Stomach (tissue), 9 donors: Measurements from ENCODE around the gene ALOX15B. TPM values are rescaled to one million over a fixed set of nuclear protein-coding genes. Genes with fewer than 3 reads are reported as not detected.

Experiments
- DNase-seq, 2 donors: peaks; one replicate each; pipeline versions ENCODE4 v3.0.0 to v3.0.0-alpha.2; 2013 to 2019
- H3K27ac ChIP-seq, 5 donors: fragments of 200-600 bp in 4 of 5; sonication (generic) in 4 of 5; one replicate each; pipeline ENCODE4 v1.5.1; 2013 to 2019; ENCODE audit warnings: mild to moderate bottlenecking in 1 of 5, moderate library complexity in 1 of 5
- H3K27me3 ChIP-seq, 3 donors: fragments of 200-600 bp; sonication (generic); one replicate each; pipeline ENCODE4 v1.5.1; 2017 to 2019; ENCODE audit warnings: mixed run types in 1 of 3
- H3K36me3 ChIP-seq, 4 donors: fragments of 200-600 bp; sonication (generic); 1 replicate in 3 of 4; 2 replicates in 1 of 4; pipeline ENCODE4 v1.5.1; 2016 to 2019
- H3K4me1 ChIP-seq, 4 donors: fragments of 200-600 bp; sonication (generic); one replicate each; pipeline ENCODE4 v1.5.1; 2016 to 2019
- H3K4me3 ChIP-seq, 4 donors: fragments of 200-600 bp; sonication (generic) in 3 of 4; one replicate each; pipeline ENCODE4 v1.5.1; 2016 to 2019; ENCODE audit warnings: mild to moderate bottlenecking in 1 of 4
- H3K9me3 ChIP-seq, 4 donors: fragments of 200-600 bp; sonication (generic); one replicate each; pipeline ENCODE4 v1.5.1; 2016 to 2019
- CTCF ChIP-seq, 7 experiments: fragments of 450-650 bp in 4 of 7; fragments of 200-600 bp in 3 of 7; sonication (generic) in 3 of 7; IDR thresholded peaks; one replicate each; pipeline ENCODE4 v1.5.1; 2016 to 2019; ENCODE audit warnings: antibody characterized with exemption in 7 of 7, control low read depth in 2 of 7, mild to moderate bottlenecking in 1 of 7
- EP300 ChIP-seq: sonication (generic); formaldehyde crosslinking; IDR thresholded peaks from one replicate; pipeline ENCODE4 v1.6.1; 2017; ENCODE audit warnings: antibody characterized with exemption
- POLR2A ChIP-seq, 4 donors: fragments of 450-650 bp; IDR thresholded peaks; one replicate each; pipeline ENCODE4 v1.6.1; 2016; ENCODE audit warnings: antibody characterized with exemption in 4 of 4, control low read depth in 2 of 4, mild to moderate bottlenecking in 1 of 4, moderate library complexity in 1 of 4
- POLR2AphosphoS5 ChIP-seq, 3 donors: sonication (generic); formaldehyde crosslinking; IDR thresholded peaks; one replicate each; pipeline ENCODE4 v1.6.1; 2016; ENCODE audit warnings: antibody characterized with exemption in 3 of 3
- WGBS, 5 donors: extraction: QIAGEN DNeasy Blood & Tissue Kit in 3 of 5; methylation state at CpG; one replicate each; pipeline versions ENCODE4 v1.1.5 to v1.1.7; 2013 to 2018; 5-methylcytosine and 5-hydroxymethylcytosine counted together
- intact Hi-C: fragments of 100-400 bp; cut with DNase I; formaldehyde crosslinking; loops from one replicate; pipeline ENCODE4 v1.15.1; 2023; ENCODE audit warnings: low total_unique reads
- polyA plus RNA-seq, 3 donors: library from polyadenylated mRNA; stranded (reverse); fragments of 200-250 nt; gene quantifications; one replicate each; pipeline ENCODE4 v1.2.3, GENCODE V29; 2013
- total RNA-seq, 5 donors: library from RNA; depleted of rRNA; stranded (reverse); fragments of >200 nt; gene quantifications; one replicate each; pipeline versions ENCODE4 v1.1.0 to v1.2.3, GENCODE V29; 2014 to 2016
- donor health status: healthy with polysubstance abuse.
- donor health status: Bipolar disorder and iron deficiency.
- donor health status: healthy.

Gene ALOX15B
- total and polyA plus RNA-seq, 8 donors = 1.5 to 10.5 (median 2.9) TPM; not detected in 1

DNA sequence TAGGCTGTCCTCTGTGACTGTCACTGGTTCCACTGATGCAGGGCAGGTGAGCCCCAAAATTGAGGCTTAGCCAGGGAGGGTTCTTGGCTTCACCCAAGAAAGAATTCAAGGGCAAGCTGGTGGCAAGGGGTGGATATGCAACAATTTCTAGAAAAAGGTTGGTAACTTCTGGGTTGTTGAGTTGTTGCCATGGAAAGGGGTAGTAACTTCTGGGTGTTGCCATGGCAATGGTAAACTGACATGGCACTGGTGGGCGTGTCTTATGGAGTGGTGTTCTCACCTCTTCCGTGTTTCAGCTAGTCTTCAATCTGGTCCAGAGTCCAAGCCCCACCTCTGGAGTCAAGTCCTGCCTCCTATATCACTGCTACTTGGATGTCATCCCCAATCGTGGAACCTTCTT lies 45.9 kb upstream of the ALOX15B start:
- TF ChIP-seq POLR2A (IDR thresholded peaks at IDR 0.05) = no peak
- TF ChIP-seq CTCF (IDR thresholded peaks at IDR 0.05) = no peak
- TF ChIP-seq EP300 = no peak
- no peak for TF ChIP-seq POLR2AphosphoS5 (IDR thresholded peaks at IDR 0.05)

DNA sequence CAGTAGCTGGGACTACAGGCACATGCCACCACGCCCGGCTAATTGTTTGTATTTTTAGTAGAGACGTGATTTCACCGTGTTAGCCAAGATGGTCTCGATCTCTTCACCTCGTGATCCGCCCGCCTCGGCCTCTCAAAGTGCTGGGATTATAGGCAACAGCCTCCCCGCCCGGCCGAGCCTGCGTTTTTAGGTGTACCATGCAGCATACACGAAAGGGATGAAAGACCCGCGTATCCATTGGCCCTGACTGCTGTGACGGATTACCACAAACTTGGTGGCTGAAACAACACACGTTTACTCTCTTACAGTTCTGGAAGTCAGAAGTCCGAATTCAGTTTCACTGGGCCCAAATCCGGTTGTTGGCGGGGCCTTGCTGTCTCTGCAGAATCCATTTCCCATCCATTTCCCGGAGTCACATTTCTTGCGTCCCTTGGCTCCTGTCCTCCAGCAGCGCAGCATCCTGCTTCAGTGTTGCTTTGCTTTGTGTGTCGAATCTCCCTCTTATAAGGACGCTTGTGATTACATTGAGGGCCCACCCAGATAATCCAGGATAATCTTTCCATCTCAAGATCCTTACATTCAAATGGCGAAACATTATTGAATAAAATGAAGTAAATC lies 44.8 kb upstream of the ALOX15B start:
- H3K27ac ChIP-seq = no peak overlapping the region
- peaks cover 0 to 20% (median 7%) of the 10 kb centered on the region in 3 donors for H3K27me3 ChIP-seq
- no peak for DNase-seq
- peaks cover 0 to 25% (median 17%) of the 10 kb centered on the region in 4 donors for H3K4me1 ChIP-seq
- no peak for TF ChIP-seq EP300
- TF ChIP-seq POLR2AphosphoS5 (IDR thresholded peaks at IDR 0.05) = no peak
- WGBS, 5 donors = 85 to 90% (median 87%) methylated on average over 27 of the region's 27 CpGs
- H3K4me3 ChIP-seq = no peak overlapping the region
- H3K36me3 ChIP-seq = no peaks in the 10 kb centered on the region
- intact Hi-C loops = no loop called here
- H3K9me3 ChIP-seq = no peaks in the 10 kb centered on the region

More for the DNA sequence above, 45.9 kb upstream of the ALOX15B start:
- WGBS, 5 donors = 58 to 75% (median 62%) methylated on average over 3 of the region's 3 CpGs
- intact Hi-C loops = no loop called here
- Histone ChIP-seq H3K4me1 (peaks cover 0 to 25% (median 17%) of the 10 kb centered on the region in 4 donors), H3K9me3 (no peaks in the 10 kb centered on the region), H3K4me3 (no peak overlapping the region), H3K36me3 (no peaks in the 10 kb centered on the region), H3K27ac (no peak overlapping the region), H3K27me3 (peaks cover 0 to 11% (median 0%) of the 10 kb centered on the region in 3 donors)
- DNase-seq = no peak

DNA sequence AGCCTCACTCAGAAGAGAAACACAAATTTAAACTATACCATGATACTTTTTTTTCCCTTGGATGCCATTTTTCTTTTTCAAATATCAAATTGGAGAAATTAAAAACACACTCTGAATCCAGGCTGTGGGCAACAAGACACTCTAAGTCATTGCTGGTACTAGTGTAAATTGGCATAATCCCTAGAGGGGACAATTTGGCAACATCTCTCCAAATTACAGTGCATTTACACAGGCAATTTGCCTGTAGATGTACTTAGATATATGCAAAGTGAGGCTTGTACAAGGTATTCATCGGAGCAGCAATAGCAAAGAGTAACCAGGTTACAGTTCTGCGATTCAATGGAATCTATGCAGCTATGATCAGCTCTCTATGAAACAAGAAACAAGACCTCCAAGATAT lies 43.1 kb upstream of the ALOX15B start:
- TF ChIP-seq POLR2A (IDR thresholded peaks at IDR 0.05) (no peak), POLR2AphosphoS5 (IDR thresholded peaks at IDR 0.05) (no peak), CTCF (IDR thresholded peaks at IDR 0.05) (no peak), EP300 (no peak)
- H3K4me3 ChIP-seq = no peak overlapping the region
- no peak overlapping the region for H3K27ac ChIP-seq
- H3K9me3 ChIP-seq = no peaks in the 10 kb centered on the region
- DNase-seq = no peak
- 87 to 99% (median 94%) methylated on average over 2 of the region's 2 CpGs for WGBS, 5 donors
- no peaks in the 10 kb centered on the region for H3K36me3 ChIP-seq
- intact Hi-C loops = no loop called here
- H3K4me1 ChIP-seq = peaks cover 0 to 9% (median 6%) of the 10 kb centered on the region in 4 donors
- H3K27me3 ChIP-seq = peaks cover 0 to 32% (median 7%) of the 10 kb centered on the region in 3 donors

GRCh38 chr17:7997186-7997585 lies 41.7 kb upstream of the ALOX15B start:
- no peaks in the 10 kb centered on the region for H3K36me3 ChIP-seq
- peak overlapping the region in 3 of 5 donors; percentile 8 to 44 (median 9) for H3K27ac ChIP-seq
- H3K4me3 ChIP-seq = no peak overlapping the region
- peak in 4 of 7 experiments; percentile 13 to 37 (median 16) for TF ChIP-seq CTCF (IDR thresholded peaks at IDR 0.05)
- TF ChIP-seq POLR2A (IDR thresholded peaks at IDR 0.05) = no peak
- H3K27me3 ChIP-seq = peaks cover 2 to 44% (median 11%) of the 10 kb centered on the region in 3 donors
- peaks cover 4 to 13% (median 10%) of the 10 kb centered on the region in 4 donors for H3K4me1 ChIP-seq
- H3K9me3 ChIP-seq = no peaks in the 10 kb centered on the region
- WGBS, 5 donors = 17 to 28% (median 19%) methylated on average over 5 of the region's 5 CpGs
- intact Hi-C loops = no loop called here
- peak; percentile 69 to 73 for DNase-seq
